Hair follicle dermal papilla cell (primary cell): ENCODE data around the gene AMMECR1. TPM values are rescaled to one million over a fixed set of nuclear protein-coding genes. Genes with fewer than 3 reads are reported as not detected.

ENCODE experiments used
- small RNA-seq: library from RNA; depleted of rRNA; stranded (forward); fragments of <200 nt; gene quantifications from one replicate; pipeline ENCODE3, GENCODE V24; 2012
- total RNA-seq: library from RNA; depleted of rRNA; stranded (reverse); fragments of >200 nt; gene quantifications from 2 replicates; pipeline ENCODE4 v1.2.3, GENCODE V29; 2012

Gene AMMECR1
- total RNA-seq: 11.7 and 19.6 TPM in 2 replicates

DNA sequence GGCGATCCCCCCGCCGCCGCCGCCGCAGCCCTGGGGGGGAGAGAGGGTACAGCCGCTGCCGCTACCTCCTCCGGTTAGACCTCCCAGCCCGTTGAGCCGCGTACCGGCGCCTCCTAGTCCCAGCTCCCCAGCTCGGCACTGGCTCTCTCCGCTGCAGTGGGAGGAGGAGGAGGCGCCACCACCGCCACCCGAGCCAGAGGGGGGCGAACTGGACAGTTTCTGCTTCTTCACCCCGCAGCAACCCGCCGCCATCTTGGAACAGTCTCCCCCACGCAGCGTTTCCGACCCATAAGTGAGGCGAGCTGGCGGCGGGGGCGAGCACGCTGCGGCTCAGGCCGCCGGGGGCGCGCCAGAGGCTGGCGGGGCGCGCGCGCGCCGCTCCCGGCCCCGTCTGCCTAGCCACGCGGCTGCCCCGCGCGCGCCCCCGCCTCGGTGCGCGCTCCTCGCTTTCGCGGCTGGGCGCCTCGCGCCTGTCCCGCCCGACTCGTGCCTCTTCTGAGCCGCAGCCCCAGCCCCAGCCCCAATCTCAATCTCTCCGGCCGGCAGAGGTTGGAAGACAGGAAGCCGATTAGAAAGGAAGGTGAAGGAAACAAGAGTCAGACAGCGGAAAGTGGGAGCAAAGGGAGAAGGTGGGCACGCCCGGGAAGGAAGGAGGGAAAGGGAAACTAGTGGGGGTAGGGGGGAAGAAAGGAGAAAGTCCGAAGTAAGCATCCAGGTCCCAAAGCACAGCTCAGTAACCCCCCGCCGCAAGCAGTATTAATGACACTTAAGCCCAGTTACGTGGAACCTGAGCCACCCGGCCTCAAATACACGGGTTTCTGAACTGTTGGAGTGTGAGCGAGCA, at the start of gene AMMECR1:
Gene AMMECR1, minus strand, starts transcription at position 266 of the 844 bp plus-strand sequence. Its CDS starts 14 bp downstream, at position 252.

GRCh38 chrX:110358548-110358947, 40.7 kb upstream of the AMMECR1 start, which contains the start of gene RTL9:
TSS of gene RTL9 (plus strand) at chrX:110358848. CDS start at chrX:110450618, 91,770 bp downstream.

Small RNA genes within 50 kb of the gene (small RNA-seq; reads per million reads assigned to genes)
- not detected for gene GNG5P2
- 9.8 reads per million, percentile 90 among the genes with 10 or more reads in this experiment for gene SNORD96B

Other genes with a start within 250 kb of the AMMECR1 start
- 0.24 and 0.65 TPM in 2 replicates for gene RTL9, start 40.8 kb upstream of the AMMECR1 start, total RNA-seq